ENCODE measurements around the gene CPAMD8.
"Not testable (repeated sequence)": the region's sequence is repeated elsewhere in the genome, so short reads cannot be mapped to it uniquely, and the experiment has no call there.

CPAMD8 gene

GRCh38 chr19:16978839-16979802, 47.5 kb downstream of the CPAMD8 start:
- H3K27ac ChIP-seq = no peak overlapping the region
- DNase-seq (ENCODE audit: low spot score) = no peak
- no peak overlapping the region for H3K4me3 ChIP-seq
- no peak for TF ChIP-seq CTCF (IDR thresholded peaks at IDR 0.05)

GRCh38 chr19:16978156-16978555, 48.5 kb downstream of the CPAMD8 start:
- Histone ChIP-seq H3K4me3 (no peak overlapping the region), H3K27ac (no peak overlapping the region)
- no peak for DNase-seq (ENCODE audit: low spot score)
- TF ChIP-seq CTCF (IDR thresholded peaks at IDR 0.05) = no peak

- Histone ChIP-seq H3K27ac (no peak overlapping the region), H3K4me3 (no peak overlapping the region)
- DNase-seq (ENCODE audit: low spot score) = no peak
- no peak for TF ChIP-seq CTCF (IDR thresholded peaks at IDR 0.05)
Observed at GRCh38 chr19:16977306-16977705, 49.3 kb downstream of the CPAMD8 start.

- no peak overlapping the region for H3K27ac ChIP-seq
- no peak for TF ChIP-seq CTCF (IDR thresholded peaks at IDR 0.05)
- DNase-seq (ENCODE audit: low spot score) = no peak
Observed at GRCh38 chr19:16976446-16976845, 50.2 kb downstream of the CPAMD8 start.

GRCh38 chr19:16970821-16971220, 55.8 kb downstream of the CPAMD8 start:
- DNase-seq (ENCODE audit: low spot score) = no peak
- Histone ChIP-seq H3K4me3 (no peak overlapping the region), H3K27ac (no peak overlapping the region)
- TF ChIP-seq CTCF (IDR thresholded peaks at IDR 0.05) = no peak

More at GRCh38 chr19:16976446-16976845, 50.2 kb downstream of the CPAMD8 start:
- H3K4me3 ChIP-seq = no peak overlapping the region

GRCh38 chr19:16969135-16969534, 57.5 kb downstream of the CPAMD8 start:
- no peak for DNase-seq (ENCODE audit: low spot score)
- no peak overlapping the region for H3K27ac ChIP-seq
- no peak for TF ChIP-seq CTCF (IDR thresholded peaks at IDR 0.05)
- no peak overlapping the region for H3K4me3 ChIP-seq

- not testable (repeated sequence) for DNase-seq (ENCODE audit: low spot score); H3K4me3 ChIP-seq; H3K27ac ChIP-seq
Observed at GRCh38 chr19:16960996-16961822, 65.4 kb downstream of the CPAMD8 start.

GRCh38 chr19:16958277-16958676, 68.3 kb downstream of the CPAMD8 start:
- not testable (repeated sequence) for H3K4me3 ChIP-seq; H3K27ac ChIP-seq; DNase-seq (ENCODE audit: low spot score)
